SK-N-SH (cell line): ENCODE data around the gene HK1. TPM values are rescaled to one million over a fixed set of nuclear protein-coding genes. Genes with fewer than 3 reads are reported as not detected.

ENCODE experiments used
- CTCF ChIA-PET: fragments of 300-600, 350-600 bp; formaldehyde crosslinking; extraction: SDS; loops from one replicate; lab custom pipeline; 2021; lab: Yijun Ruan, JAX
- POLR2A ChIA-PET: fragments of 350-600 bp; sonication (Branson Sonifier 250); formaldehyde crosslinking; extraction: SDS; loops from one replicate; lab custom pipeline; 2020; ENCODE audit warnings: antibody characterized with exemption, inconsistent platforms; lab: Yijun Ruan, JAX
- DNase-seq: peaks from one replicate; pipeline ENCODE4 v3.0.0; 2012
- H2AFZ ChIP-seq: fragments of 200-600 bp; sonication (generic); 2 replicates; pipeline ENCODE4 v1.8.1; 2016; ENCODE audit warnings: antibody characterized with exemption, mild to moderate bottlenecking, low read depth
- H3F3A ChIP-seq: fragments of 200-600 bp; sonication (generic); replicated peaks from 2 replicates; pipeline ENCODE3; 2016; ENCODE audit warnings: antibody characterized with exemption, mild to moderate bottlenecking; ENCODE audit not compliant: insufficient read depth
- H3K27ac ChIP-seq, 2 experiments: fragments of 200-500 bp in 1 of 2; fragments of 200-600 bp in 1 of 2; sonication (Bioruptor generic) in 1 of 2; sonication (generic), shearing (Covaris generic) in 1 of 2; 2 replicates each; pipeline versions ENCODE4 v1.5.1 to v1.6.1; 2014 to 2016; ENCODE audit warnings: low read depth in 2 of 2, inconsistent platforms in 1 of 2, low read length in 1 of 2, mild to moderate bottlenecking in 1 of 2, mixed read lengths in 1 of 2
- H3K27me3 ChIP-seq: fragments of 200-600 bp; sonication (generic), shearing (Covaris generic); 2 replicates; pipeline ENCODE4 v1.6.1; 2016; ENCODE audit warnings: mixed run types; ENCODE audit not compliant: insufficient read depth
- H3K36me3 ChIP-seq, 2 experiments: fragments of 200-500 bp in 1 of 2; fragments of 200-600 bp in 1 of 2; sonication (Bioruptor generic) in 1 of 2; sonication (generic) in 1 of 2; replicated peaks in 1 of 2; 2 replicates each; pipeline versions ENCODE3 to v1.5.1; 2014 to 2016; ENCODE audit warnings: low read length in 1 of 2, mild to moderate bottlenecking in 1 of 2; ENCODE audit not compliant: insufficient read depth in 2 of 2, control insufficient read depth in 1 of 2
- H3K4me1 ChIP-seq, 2 experiments: fragments of 200-500 bp in 1 of 2; fragments of 200-600 bp in 1 of 2; sonication (Bioruptor generic) in 1 of 2; sonication (generic), shearing (Covaris generic) in 1 of 2; 2 replicates each; pipeline versions ENCODE4 v1.5.1 to v1.6.1; 2014 to 2016; ENCODE audit warnings: low read depth in 1 of 2, low read length in 1 of 2, mixed run types in 1 of 2; ENCODE audit not compliant: insufficient read depth in 2 of 2, control insufficient read depth in 1 of 2
- H3K4me2 ChIP-seq: fragments of 200-600 bp; sonication (generic), shearing (Covaris generic); 2 replicates; pipeline ENCODE4 v1.6.1; 2017; ENCODE audit warnings: mixed run types
- H3K4me3 ChIP-seq, 2 experiments: fragments of 200-500 bp in 1 of 2; fragments of 200-600 bp in 1 of 2; sonication (Bioruptor generic) in 1 of 2; sonication (generic), shearing (Covaris generic) in 1 of 2; 2 replicates each; pipeline versions ENCODE4 v1.5.1 to v1.8.1; 2014 to 2016; ENCODE audit warnings: low read depth in 2 of 2, inconsistent platforms in 1 of 2, low read length in 1 of 2, mild to moderate bottlenecking in 1 of 2, mixed read lengths in 1 of 2, moderate library complexity in 1 of 2
- H3K79me2 ChIP-seq: fragments of 200-600 bp; sonication (generic); 2 replicates; pipeline ENCODE4 v1.8.1; 2017; ENCODE audit warnings: mild to moderate bottlenecking; ENCODE audit not compliant: insufficient read depth
- H3K9ac ChIP-seq: fragments of 200-600 bp; sonication (generic); 2 replicates; pipeline ENCODE4 v1.6.1; 2017; ENCODE audit warnings: mixed run types
- H3K9me2 ChIP-seq: fragments of 200-600 bp; sonication (generic); 2 replicates; pipeline ENCODE4 v1.6.1; 2017; ENCODE audit warnings: mixed run types
- H3K9me3 ChIP-seq: fragments of 200-600 bp; sonication (generic); 2 replicates; pipeline ENCODE4 v1.6.1; 2017; ENCODE audit warnings: mixed run types, mild to moderate bottlenecking, moderate library complexity
- H4K20me1 ChIP-seq: fragments of 200-600 bp; sonication (generic); 2 replicates; pipeline ENCODE4 v1.6.1; 2017; ENCODE audit warnings: mild to moderate bottlenecking, mixed run types; ENCODE audit not compliant: insufficient read depth
- EP300 ChIP-seq, 2 experiments: IDR thresholded peaks; 2 replicates each; pipeline versions ENCODE4 v1.4.0 to v1.6.1; 2012; ENCODE audit warnings: borderline replicate concordance in 1 of 2, low read depth in 1 of 2, low read length in 1 of 2
- GATA2 ChIP-seq: sonication (generic); formaldehyde crosslinking; IDR thresholded peaks from 2 replicates; pipeline ENCODE4 v1.5.0; 2020; ENCODE audit warnings: mild to moderate bottlenecking, missing genetic modification reagents
- IRF3 ChIP-seq: fragments of 150-350 bp; IDR thresholded peaks from 2 replicates; pipeline ENCODE4 v1.6.1; 2016; ENCODE audit warnings: mild to moderate bottlenecking, low read depth, low read length
- MXI1 ChIP-seq: IDR thresholded peaks from 2 replicates; pipeline ENCODE4 v1.6.1; 2012; ENCODE audit warnings: mild to moderate bottlenecking, low read depth, low read length, improper control_type of control experiment
- RXRA ChIP-seq: IDR thresholded peaks from 2 replicates; pipeline ENCODE4 v1.4.0; 2012; ENCODE audit warnings: low read depth, mild to moderate bottlenecking, borderline replicate concordance
- TAF1 ChIP-seq: IDR thresholded peaks from 2 replicates; pipeline ENCODE4 v1.6.1; 2012; ENCODE audit warnings: low read depth, mild to moderate bottlenecking, low read length, moderate library complexity, borderline replicate concordance
- USF2 ChIP-seq: fragments of 150-350 bp; IDR thresholded peaks from 2 replicates; pipeline ENCODE4 v1.6.1; 2017; ENCODE audit warnings: antibody characterized with exemption, low read length, low read depth, borderline replicate concordance
- WGBS: methylation state at CpG from one replicate; pipeline ENCODE4 v1.1.6; 2017; ENCODE audit warnings: low lambda C conversion rate; 5-methylcytosine and 5-hydroxymethylcytosine counted together
- polyA plus RNA-seq, 3 experiments: library from polyadenylated mRNA; depleted of rRNA; stranded (reverse); fragments of >200 nt; gene quantifications; 2 replicates each; pipeline ENCODE4 v1.2.3, GENCODE V29; 2012
- TF ChIP-seq, protein P1 (sequence below): IDR thresholded peaks from 2 replicates; pipeline ENCODE4 v1.4.0; 2012; ENCODE audit warnings: low read depth, borderline replicate concordance

Gene HK1
- polyA plus RNA-seq, 1 of the 3 experiments (the other 2 are of a cell fraction), result 38.7 TPM

DNA sequence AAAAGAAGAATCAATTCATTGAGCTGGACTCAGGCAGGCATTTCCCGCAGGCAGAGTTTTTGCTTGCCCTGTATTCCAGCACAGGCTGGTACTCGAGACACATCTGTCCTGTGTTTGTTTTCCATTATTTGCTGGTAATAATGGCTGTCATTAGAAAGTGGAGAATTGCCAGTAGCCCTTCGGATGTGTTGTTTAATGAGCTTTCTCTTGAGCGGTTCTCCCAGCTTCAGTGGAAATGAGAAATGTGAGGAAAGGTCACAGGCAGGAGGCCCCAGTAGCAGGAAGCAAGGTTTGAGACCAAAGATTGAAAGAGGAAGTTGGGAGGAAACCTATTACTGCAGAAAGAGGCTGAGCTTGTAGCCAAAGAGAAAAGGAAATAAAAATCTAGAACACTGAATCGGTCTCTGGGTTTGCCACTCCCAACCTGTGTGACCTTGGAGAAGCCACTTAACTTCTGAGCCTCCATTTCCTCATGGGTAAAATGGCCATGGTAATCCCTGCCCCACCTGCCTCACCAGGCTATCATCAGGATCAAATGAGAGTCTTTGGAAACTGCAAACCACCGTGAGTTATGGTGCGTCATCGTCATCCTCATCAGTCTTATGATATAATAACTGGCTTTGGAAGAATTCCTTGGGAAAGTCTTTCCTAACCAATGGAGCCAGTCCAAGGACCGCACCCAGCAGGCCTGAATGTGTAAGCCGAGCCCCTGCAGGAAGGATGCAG, 70.7 kb downstream of the HK1 start (continued):
- 0 out of 2 replicates have a peak, but pooled peaks have one; percentile 45 for TF ChIP-seq MXI1

GRCh38 chr10:69349542-69349888, 71.2 kb downstream of the HK1 start:
- H3K9me3 ChIP-seq, result no peaks in the 10 kb centered on the region
- CTCF ChIA-PET, result interaction anchor here (1.7 kb wide), 1 partner anchor 41 kb away, joined by 6 read pairs; no protein-coding TSS in a partner anchor
- peaks cover 69% of the 10 kb centered on the region for H3K79me2 ChIP-seq
- peaks cover 30 to 38% of the 10 kb centered on the region in 2 experiments for H3K4me1 ChIP-seq
- H3K9ac ChIP-seq, result peak overlapping the region; percentile 41; the same call in 1 of the 2 replicates
- no peaks in the 10 kb centered on the region for H4K20me1 ChIP-seq
- H3K27ac ChIP-seq, result peak overlapping the region; percentile 86 to 90
- no peak overlapping the region for H2AFZ ChIP-seq
- WGBS, result 67% methylated on average over 3 of the region's 3 CpGs
- H3K27me3 ChIP-seq, result no peaks in the 10 kb centered on the region
- H3K4me3 ChIP-seq, result no peak overlapping the region
- H3F3A ChIP-seq, result peaks cover 35% of the 10 kb centered on the region
- peaks cover 0 to 8% of the 10 kb centered on the region in 2 experiments for H3K36me3 ChIP-seq
- TF ChIP-seq USF2 (no peak), TAF1 (no peak), EP300 (IDR thresholded peaks at IDR 0.05; ENCODE audit: borderline replicate concordance in 1 of 2, low read depth in 1 of 2, low read length in 1 of 2) (no peak), IRF3 (no peak), RXRA (no peak), GATA2 (CRISPR knock-in tag) (no peak)
- TF ChIP-seq, protein P1, sequence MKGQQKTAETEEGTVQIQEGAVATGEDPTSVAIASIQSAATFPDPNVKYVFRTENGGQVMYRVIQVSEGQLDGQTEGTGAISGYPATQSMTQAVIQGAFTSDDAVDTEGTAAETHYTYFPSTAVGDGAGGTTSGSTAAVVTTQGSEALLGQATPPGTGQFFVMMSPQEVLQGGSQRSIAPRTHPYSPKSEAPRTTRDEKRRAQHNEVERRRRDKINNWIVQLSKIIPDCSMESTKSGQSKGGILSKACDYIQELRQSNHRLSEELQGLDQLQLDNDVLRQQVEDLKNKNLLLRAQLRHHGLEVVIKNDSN, result no peak
- TF ChIP-seq, all 33 proteins: peak for 0
- Histone ChIP-seq H3K4me2 (0 out of 2 replicates have a peak overlapping the region, but pooled peaks have one; percentile 37), H3K9me2 (no peaks in the 10 kb centered on the region)
- POLR2A ChIA-PET, result no interaction called here
- DNase-seq, result no peak

DNA sequence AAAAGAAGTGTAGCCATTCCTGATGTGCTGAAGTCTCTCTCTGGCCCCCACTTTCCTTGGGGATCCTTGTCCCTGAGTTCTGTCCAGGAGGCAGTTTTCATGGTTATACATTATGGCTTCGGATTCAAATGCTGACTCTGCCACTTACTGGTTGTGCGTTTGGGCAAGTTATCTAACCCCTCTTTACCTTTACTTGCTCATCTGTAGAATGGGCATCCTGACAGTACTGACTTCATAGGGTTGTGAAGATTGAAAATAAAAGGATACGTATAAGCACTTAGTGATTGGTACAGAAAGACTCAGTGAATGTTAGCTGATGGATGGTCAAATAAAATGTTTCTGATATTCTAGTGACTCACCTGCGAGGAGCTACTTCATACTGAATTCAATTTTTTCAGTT, 73.3 kb downstream of the HK1 start:
- H3K4me3 ChIP-seq, result no peak overlapping the region
- no peaks in the 10 kb centered on the region for H4K20me1 ChIP-seq
- peaks cover 66% of the 10 kb centered on the region for H3K79me2 ChIP-seq
- peaks cover 35% of the 10 kb centered on the region for H3F3A ChIP-seq
- H3K9me2 ChIP-seq, result no peaks in the 10 kb centered on the region
- WGBS, result 94% methylated on average over 4 of the region's 4 CpGs
- no peak overlapping the region for H3K9ac ChIP-seq
- POLR2A ChIA-PET, result interaction anchor here (0.6 kb wide), 1 partner anchor 131 kb away, joined by 3 read pairs; the partner anchor contains the start of gene HKDC1
- no peak overlapping the region for H2AFZ ChIP-seq
- H3K36me3 ChIP-seq, result no peaks in the 10 kb centered on the region
- H3K4me1 ChIP-seq, result peaks cover 26 to 27% of the 10 kb centered on the region in 2 experiments; a peak in 3 of 4 replicates
- no peak overlapping the region for H3K4me2 ChIP-seq
- H3K27me3 ChIP-seq, result no peaks in the 10 kb centered on the region
- no peaks in the 10 kb centered on the region for H3K9me3 ChIP-seq
- peak overlapping the region in 1 of 2 experiments; percentile 89; a peak in 2 of 4 replicates for H3K27ac ChIP-seq
- no peak for DNase-seq
- CTCF ChIA-PET, result interaction anchor here (1.1 kb wide), 1 partner anchor 109 kb away, joined by 3 read pairs; no protein-coding TSS in a partner anchor
- TF ChIP-seq TAF1, result no peak
- TF ChIP-seq, all 33 proteins: peak for 0
